GM23248 (cell line): ENCODE measurements around the gene LONP2.

Experiments
- EZH2 ChIP-seq: fragments of 200-600 bp; sonication (generic); IDR thresholded peaks from 2 replicates; pipeline ENCODE4 v1.6.1; 2018; ENCODE audit warnings: antibody characterized with exemption, mild to moderate bottlenecking; ENCODE audit not compliant: insufficient read depth, poor library complexity, severe bottlenecking
- EZH2phosphoT487 ChIP-seq: fragments of 200-600 bp; sonication (generic); IDR thresholded peaks from 2 replicates; pipeline ENCODE4 v1.6.1; 2018; ENCODE audit warnings: antibody characterized with exemption, moderate library complexity, mild to moderate bottlenecking, low read depth; ENCODE audit not compliant: insufficient read depth

- TF ChIP-seq EZH2 = no peak
- TF ChIP-seq EZH2phosphoT487 = no peak
Observed at GRCh38 chr16:48356633-48357376, 112.7 kb downstream of the LONP2 start.
